Neural progenitor cell (in vitro differentiated cells): ENCODE measurements around the gene PFKFB4.

ENCODE experiments used
- EZH2 ChIP-seq: fragments of 200-600 bp; sonication (generic); IDR thresholded peaks from 2 replicates; pipeline ENCODE4 v1.6.1; 2017; ENCODE audit warnings: antibody characterized with exemption, mild to moderate bottlenecking, moderate library complexity
- TF ChIP-seq, protein P1 (sequence below): fragments of 200-600 bp; sonication (generic); IDR thresholded peaks from 2 replicates; pipeline ENCODE4 v1.5.1; 2017; ENCODE audit warnings: antibody characterized with exemption, mild to moderate bottlenecking

GRCh38 chr3:48571938-48572337 lies 15.3 kb upstream of the PFKFB4 start:
- TF ChIP-seq, protein P1, sequence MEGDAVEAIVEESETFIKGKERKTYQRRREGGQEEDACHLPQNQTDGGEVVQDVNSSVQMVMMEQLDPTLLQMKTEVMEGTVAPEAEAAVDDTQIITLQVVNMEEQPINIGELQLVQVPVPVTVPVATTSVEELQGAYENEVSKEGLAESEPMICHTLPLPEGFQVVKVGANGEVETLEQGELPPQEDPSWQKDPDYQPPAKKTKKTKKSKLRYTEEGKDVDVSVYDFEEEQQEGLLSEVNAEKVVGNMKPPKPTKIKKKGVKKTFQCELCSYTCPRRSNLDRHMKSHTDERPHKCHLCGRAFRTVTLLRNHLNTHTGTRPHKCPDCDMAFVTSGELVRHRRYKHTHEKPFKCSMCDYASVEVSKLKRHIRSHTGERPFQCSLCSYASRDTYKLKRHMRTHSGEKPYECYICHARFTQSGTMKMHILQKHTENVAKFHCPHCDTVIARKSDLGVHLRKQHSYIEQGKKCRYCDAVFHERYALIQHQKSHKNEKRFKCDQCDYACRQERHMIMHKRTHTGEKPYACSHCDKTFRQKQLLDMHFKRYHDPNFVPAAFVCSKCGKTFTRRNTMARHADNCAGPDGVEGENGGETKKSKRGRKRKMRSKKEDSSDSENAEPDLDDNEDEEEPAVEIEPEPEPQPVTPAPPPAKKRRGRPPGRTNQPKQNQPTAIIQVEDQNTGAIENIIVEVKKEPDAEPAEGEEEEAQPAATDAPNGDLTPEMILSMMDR = no peak
- no peak for TF ChIP-seq EZH2
